IMR-90 (cell line): ENCODE results near the gene CEP68. TPM values are rescaled to one million over a fixed set of nuclear protein-coding genes. Genes with fewer than 3 reads are reported as not detected.

Experiments
- ATAC-seq: fragments of 200-7000 bp; cut with Tn5 transposase; 2 replicates; pipeline ENCODE4 v1.9.1; 2020; ENCODE audit warnings: low read depth, mild to moderate bottlenecking, moderate library complexity
- BruUV-seq: library from RNA; stranded (reverse); fragments of 400-500 nt; replicated peaks from 2 replicates; lab custom pipeline; 2021; lab: Mats Ljungman, UMichigan
- CTCF ChIA-PET: fragments of 300-600 bp; formaldehyde crosslinking; extraction: SDS; loops from one replicate; lab custom pipeline; 2021; ENCODE audit warnings: antibody characterized with exemption; lab: Yijun Ruan, JAX
- POLR2A ChIA-PET: fragments of 300-600 bp; sonication (Branson Sonifier 250); formaldehyde crosslinking; loops from one replicate; lab custom pipeline; 2022; ENCODE audit warnings: antibody characterized with exemption; ENCODE audit not compliant: unreplicated experiment; lab: Charles Lee
- DNase-seq: peaks from one replicate; pipeline ENCODE4 v3.0.0; 2013
- H2AFZ ChIP-seq: replicated peaks from 2 replicates; pipeline ENCODE3; 2013; ENCODE audit warnings: low read length, mild to moderate bottlenecking; ENCODE audit not compliant: poor library complexity
- H2AK5ac ChIP-seq: 2 replicates; pipeline ENCODE4 v1.6.1; 2013; ENCODE audit warnings: low read depth, low read length, inconsistent platforms
- H2AK9ac ChIP-seq: replicated peaks from 2 replicates; pipeline ENCODE3; 2013; ENCODE audit warnings: mild to moderate bottlenecking, low read depth, low read length, moderate library complexity; ENCODE audit not compliant: poor library complexity
- H2BK120ac ChIP-seq: 2 replicates; pipeline ENCODE4 v1.6.1; 2013; ENCODE audit warnings: low read depth, low read length, inconsistent platforms
- H2BK15ac ChIP-seq: 3 replicates; pipeline ENCODE4 v1.6.1; 2013; ENCODE audit warnings: low read depth, low read length, inconsistent platforms
- H2BK20ac ChIP-seq: 2 replicates; pipeline ENCODE4 v1.6.1; 2013; ENCODE audit warnings: low read depth, mild to moderate bottlenecking, inconsistent platforms, low read length, moderate library complexity
- H2BK5ac ChIP-seq: 2 replicates; pipeline ENCODE4 v1.6.1; 2013; ENCODE audit warnings: mild to moderate bottlenecking, low read depth, low read length, inconsistent platforms; ENCODE audit not compliant: poor library complexity, severe bottlenecking
- H3K14ac ChIP-seq: replicated peaks from 2 replicates; pipeline ENCODE4 v1.6.1; 2013; ENCODE audit warnings: low read depth, low read length, inconsistent platforms
- H3K18ac ChIP-seq: 2 replicates; pipeline ENCODE4 v1.6.1; 2013; ENCODE audit warnings: low read depth, low read length, control low read depth
- H3K23ac ChIP-seq: 2 replicates; pipeline ENCODE4 v1.6.1; 2013; ENCODE audit warnings: low read depth, low read length, inconsistent platforms
- H3K27ac ChIP-seq: 2 replicates; pipeline ENCODE4 v1.5.1; 2013; ENCODE audit warnings: mild to moderate bottlenecking, control low read depth, low read length; ENCODE audit not compliant: insufficient read depth
- H3K27me3 ChIP-seq: 2 replicates; pipeline ENCODE4 v1.6.1; 2013; ENCODE audit warnings: low read length; ENCODE audit not compliant: control insufficient read depth, insufficient read depth
- H3K36me3 ChIP-seq: 2 replicates; pipeline ENCODE4 v1.6.1; 2013; ENCODE audit warnings: low read length, mixed read lengths; ENCODE audit not compliant: control insufficient read depth, insufficient read depth
- H3K4ac ChIP-seq: 2 replicates; pipeline ENCODE4 v1.6.1; 2013; ENCODE audit warnings: low read depth, low read length, inconsistent platforms
- H3K4me1 ChIP-seq: 2 replicates; pipeline ENCODE4 v1.6.1; 2013; ENCODE audit warnings: low read length, mixed read lengths; ENCODE audit not compliant: control insufficient read depth, insufficient read depth
- H3K4me2 ChIP-seq: 2 replicates; pipeline ENCODE4 v1.6.1; 2013; ENCODE audit warnings: low read depth, mild to moderate bottlenecking, control low read depth, low read length, moderate library complexity
- H3K4me3 ChIP-seq: 2 replicates; pipeline ENCODE4 v1.5.1; 2013; ENCODE audit warnings: low read depth, mild to moderate bottlenecking, control low read depth, low read length, moderate library complexity; ENCODE audit not compliant: insufficient read depth
- H3K56ac ChIP-seq: 2 replicates; pipeline ENCODE4 v1.6.1; 2013; ENCODE audit warnings: low read length, inconsistent platforms; ENCODE audit not compliant: insufficient read depth; ENCODE audit errors: extremely low read depth
- H3K79me1 ChIP-seq, 2 experiments: 2 replicates each; pipeline ENCODE4 v1.6.1; 2013; ENCODE audit warnings: low read length in 2 of 2, inconsistent platforms in 1 of 2, low read depth in 1 of 2
- H3K9ac ChIP-seq: 2 replicates; pipeline ENCODE4 v1.6.1; 2013; ENCODE audit warnings: low read depth, low read length, control low read depth
- H3K9me1 ChIP-seq: 2 replicates; pipeline ENCODE4 v1.6.1; 2013; ENCODE audit warnings: low read length, inconsistent platforms; ENCODE audit not compliant: insufficient read depth
- H3K9me3 ChIP-seq: 2 replicates; pipeline ENCODE4 v1.6.1; 2013; ENCODE audit warnings: low read length; ENCODE audit not compliant: control insufficient read depth, insufficient read depth
- H4K20me1 ChIP-seq: 2 replicates; pipeline ENCODE4 v1.6.1; 2013; ENCODE audit warnings: low read length, inconsistent platforms; ENCODE audit not compliant: insufficient read depth
- H4K5ac ChIP-seq: 2 replicates; pipeline ENCODE4 v1.6.1; 2013; ENCODE audit warnings: mild to moderate bottlenecking, low read depth, low read length, control low read depth
- H4K8ac ChIP-seq, 2 experiments: 2 replicates each; pipeline ENCODE4 v1.6.1; 2013; ENCODE audit warnings: low read depth in 2 of 2, low read length in 2 of 2, control low read depth in 1 of 2, inconsistent platforms in 1 of 2
- H4K91ac ChIP-seq: 2 replicates; pipeline ENCODE4 v1.6.1; 2013; ENCODE audit warnings: low read depth, low read length, inconsistent platforms; ENCODE audit not compliant: insufficient read depth
- BHLHE40 ChIP-seq: fragments of 150-350 bp; IDR thresholded peaks from 2 replicates; pipeline ENCODE4 v1.6.1; 2016; ENCODE audit warnings: mild to moderate bottlenecking, low read depth, low read length
- CEBPB ChIP-seq: IDR thresholded peaks from 2 replicates; pipeline ENCODE4 v1.6.1; 2012; ENCODE audit warnings: low read depth, low read length, improper control_type of control experiment
- CHD1 ChIP-seq: IDR thresholded peaks from 2 replicates; pipeline ENCODE4 v1.6.1; 2012; ENCODE audit warnings: low read depth, low read length, improper control_type of control experiment
- FOS ChIP-seq: fragments of 150-350 bp; IDR thresholded peaks from 2 replicates; pipeline ENCODE4 v1.6.1; 2016; ENCODE audit warnings: low read depth, low read length
- MAFK ChIP-seq: IDR thresholded peaks from 2 replicates; pipeline ENCODE4 v1.6.1; 2012; ENCODE audit warnings: low read depth, low read length, improper control_type of control experiment
- MXI1 ChIP-seq: IDR thresholded peaks from 2 replicates; pipeline ENCODE4 v1.6.1; 2012; ENCODE audit warnings: low read depth, mild to moderate bottlenecking, low read length, moderate library complexity, borderline replicate concordance
- NFE2L2 ChIP-seq: fragments of 150-350 bp; IDR thresholded peaks from 2 replicates; pipeline ENCODE4 v1.6.1; 2016; ENCODE audit warnings: low read depth, mild to moderate bottlenecking, low read length
- POLR2A ChIP-seq: IDR thresholded peaks from 2 replicates; pipeline ENCODE4 v1.6.1; 2012; ENCODE audit warnings: mild to moderate bottlenecking, low read depth, low read length
- RAD21 ChIP-seq: IDR thresholded peaks from 2 replicates; pipeline ENCODE4 v1.6.1; 2012; ENCODE audit warnings: low read length, improper control_type of control experiment
- SMC3 ChIP-seq: fragments of 150-350 bp; IDR thresholded peaks from 2 replicates; pipeline ENCODE4 v1.6.1; 2016; ENCODE audit warnings: low read depth, mild to moderate bottlenecking, antibody characterized with exemption, low read length, moderate library complexity
- WGBS, 2 experiments: methylation state at CpG; one replicate each; pipeline versions ENCODE4 v1.1.5 to v1.1.7; 2013; ENCODE audit warnings: missing lambda C conversion rate in 2 of 2; ENCODE audit not compliant: insufficient read length in 1 of 2; ENCODE audit errors: extremely low coverage in 2 of 2; 5-methylcytosine and 5-hydroxymethylcytosine counted together
- dilution Hi-C: fragments of 300-500 bp; cut with HindIII; formaldehyde crosslinking; loops from one replicate; pipeline ENCODE4 v1.14.3; 2018; ENCODE audit warnings: low sequenced_read_pairs; ENCODE audit not compliant: unreplicated experiment
- in situ Hi-C: fragments of 300-500 bp; cut with MboI; formaldehyde crosslinking; loops from 3 replicates; pipeline ENCODE4 v1.14.3; 2019; ENCODE audit warnings: low sequenced_read_pairs, inconsistent platforms, mixed read lengths
- intact Hi-C: fragments of 100-400 bp; cut with micrococcal nuclease; formaldehyde crosslinking; loops from 2 replicates; pipeline ENCODE4 v1.10.0; 2022
- polyA plus RNA-seq, 3 experiments: library from polyadenylated mRNA; depleted of rRNA; stranded (reverse); fragments of >200 nt; gene quantifications; 2 replicates each; pipeline ENCODE4 v1.2.3, GENCODE V29; 2012; ENCODE audit warnings: low replicate concordance in 1 of 3
- total RNA-seq: library from RNA; depleted of rRNA; stranded (reverse); fragments of >200 nt; gene quantifications from 2 replicates; pipeline ENCODE4 v1.2.3, GENCODE V29; 2012
- TF ChIP-seq, protein P1 (sequence below): fragments of 150-350 bp; IDR thresholded peaks from 2 replicates; pipeline ENCODE4 v1.6.1; 2016; ENCODE audit warnings: low read depth, mild to moderate bottlenecking, low read length, moderate library complexity, borderline replicate concordance
- TF ChIP-seq, protein P2 (sequence below): fragments of 150-350 bp; IDR thresholded peaks from 2 replicates; pipeline ENCODE4 v1.6.1; 2017; ENCODE audit warnings: mild to moderate bottlenecking, antibody characterized with exemption, low read length, low read depth
- TF ChIP-seq, protein P3 (sequence below): conservative IDR thresholded peaks from 2 replicates; pipeline ENCODE4 v1.5.1; 2012; ENCODE audit warnings: mild to moderate bottlenecking, low read depth, low read length, improper control_type of control experiment

The CEP68 gene
- total and polyA plus RNA-seq, 2 of the 4 experiments (the other 2 are of a cell fraction) = 5.5 to 5.6 TPM

DNA sequence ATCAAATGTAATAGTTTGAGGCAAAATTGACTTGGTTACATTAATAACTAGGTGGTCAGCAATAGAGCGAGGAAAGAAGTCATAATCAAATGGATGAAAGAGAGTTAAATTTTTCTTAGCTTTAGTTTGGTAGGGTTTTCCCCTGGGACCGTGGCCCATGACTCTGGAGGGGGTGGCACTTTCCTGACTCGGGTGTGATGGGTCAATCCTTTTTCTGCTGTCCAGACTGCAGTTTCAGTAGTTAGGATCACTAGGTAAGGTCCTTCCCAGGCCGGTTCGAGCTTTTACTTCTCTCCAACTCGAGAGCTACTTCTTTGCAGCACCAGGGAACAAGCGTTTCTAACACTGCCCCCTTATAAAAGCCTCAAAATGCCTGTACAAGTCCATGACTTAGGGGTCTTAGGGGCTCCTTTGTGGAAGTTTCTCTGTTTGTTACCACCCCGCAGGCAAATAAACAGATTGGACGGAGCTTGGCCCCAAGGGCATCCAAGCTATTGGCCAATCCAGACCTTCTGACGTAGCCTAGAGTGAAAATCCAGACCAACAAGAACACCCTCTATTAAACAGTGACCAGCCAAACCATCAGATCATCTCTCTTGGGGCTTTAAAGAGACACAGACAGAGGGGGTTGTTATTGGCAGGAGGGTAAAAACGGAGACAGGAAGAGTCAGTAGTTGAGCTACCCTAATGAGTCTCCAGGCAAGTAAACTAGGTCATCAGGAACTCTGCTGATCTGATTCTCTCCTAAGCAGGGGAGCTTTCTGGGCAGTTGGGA is 9.4 kb upstream of the CEP68 start:
- Histone ChIP-seq H2AFZ (no peak overlapping the region), H2AK9ac (no peak overlapping the region), H2BK120ac (no peak overlapping the region), H4K20me1 (no peaks in the 10 kb centered on the region), H3K56ac (no peak overlapping the region), H3K14ac (no peak overlapping the region), H3K23ac (no peak overlapping the region), H4K5ac (no peak overlapping the region), H3K4me1 (no peaks in the 10 kb centered on the region), H3K36me3 (no peaks in the 10 kb centered on the region), H3K27me3 (peaks cover 6% of the 10 kb centered on the region), H2AK5ac (no peak overlapping the region), H4K91ac (no peak overlapping the region), H3K9me3 (peaks cover 6% of the 10 kb centered on the region), H3K27ac (no peak overlapping the region), H3K79me1 (no peaks in the 10 kb centered on the region), H2BK5ac (no peak overlapping the region), H4K8ac (no peak overlapping the region), H3K4me2 (no peak overlapping the region), H3K9me1 (0 out of 2 replicates have a peak, but pooled peaks cover 2% of the 10 kb centered on the region), H2BK20ac (no peak overlapping the region), H3K9ac (no peak overlapping the region), H3K4ac (no peak overlapping the region), H2BK15ac (no peak overlapping the region), H3K18ac (no peak overlapping the region), H3K4me3 (no peak overlapping the region)
- BruUV-seq = no TSS peak
- ATAC-seq = no peak
- in situ Hi-C loops (loop anchor here (10.0 to 25.0 kb wide), 2 partner anchors 452 to 710 kb away; no protein-coding TSS in a partner anchor), intact Hi-C loops (loop anchor here (10.0 kb wide), 1 partner anchor 402 kb away; no protein-coding TSS in a partner anchor), dilution Hi-C loops (no loop called here)
- CTCF ChIA-PET = interaction anchor here (1.2 kb wide), 1 partner anchor 101 kb away, joined by 4 read pairs; no protein-coding TSS in a partner anchor
- DNase-seq = no peak
- TF ChIP-seq RAD21 = no peak
- TF ChIP-seq, protein P1, sequence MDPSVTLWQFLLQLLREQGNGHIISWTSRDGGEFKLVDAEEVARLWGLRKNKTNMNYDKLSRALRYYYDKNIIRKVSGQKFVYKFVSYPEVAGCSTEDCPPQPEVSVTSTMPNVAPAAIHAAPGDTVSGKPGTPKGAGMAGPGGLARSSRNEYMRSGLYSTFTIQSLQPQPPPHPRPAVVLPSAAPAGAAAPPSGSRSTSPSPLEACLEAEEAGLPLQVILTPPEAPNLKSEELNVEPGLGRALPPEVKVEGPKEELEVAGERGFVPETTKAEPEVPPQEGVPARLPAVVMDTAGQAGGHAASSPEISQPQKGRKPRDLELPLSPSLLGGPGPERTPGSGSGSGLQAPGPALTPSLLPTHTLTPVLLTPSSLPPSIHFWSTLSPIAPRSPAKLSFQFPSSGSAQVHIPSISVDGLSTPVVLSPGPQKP = no peak
- no peak for TF ChIP-seq SMC3
- TF ChIP-seq, protein P2, sequence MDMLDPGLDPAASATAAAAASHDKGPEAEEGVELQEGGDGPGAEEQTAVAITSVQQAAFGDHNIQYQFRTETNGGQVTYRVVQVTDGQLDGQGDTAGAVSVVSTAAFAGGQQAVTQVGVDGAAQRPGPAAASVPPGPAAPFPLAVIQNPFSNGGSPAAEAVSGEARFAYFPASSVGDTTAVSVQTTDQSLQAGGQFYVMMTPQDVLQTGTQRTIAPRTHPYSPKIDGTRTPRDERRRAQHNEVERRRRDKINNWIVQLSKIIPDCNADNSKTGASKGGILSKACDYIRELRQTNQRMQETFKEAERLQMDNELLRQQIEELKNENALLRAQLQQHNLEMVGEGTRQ = no peak
- TF ChIP-seq MXI1 = no peak
- TF ChIP-seq BHLHE40 = no peak
- TF ChIP-seq MAFK = no peak
- no peak for TF ChIP-seq CEBPB
- TF ChIP-seq NFE2L2 = no peak
- no peak for TF ChIP-seq FOS
- no peak for TF ChIP-seq POLR2A
- TF ChIP-seq, protein P3, sequence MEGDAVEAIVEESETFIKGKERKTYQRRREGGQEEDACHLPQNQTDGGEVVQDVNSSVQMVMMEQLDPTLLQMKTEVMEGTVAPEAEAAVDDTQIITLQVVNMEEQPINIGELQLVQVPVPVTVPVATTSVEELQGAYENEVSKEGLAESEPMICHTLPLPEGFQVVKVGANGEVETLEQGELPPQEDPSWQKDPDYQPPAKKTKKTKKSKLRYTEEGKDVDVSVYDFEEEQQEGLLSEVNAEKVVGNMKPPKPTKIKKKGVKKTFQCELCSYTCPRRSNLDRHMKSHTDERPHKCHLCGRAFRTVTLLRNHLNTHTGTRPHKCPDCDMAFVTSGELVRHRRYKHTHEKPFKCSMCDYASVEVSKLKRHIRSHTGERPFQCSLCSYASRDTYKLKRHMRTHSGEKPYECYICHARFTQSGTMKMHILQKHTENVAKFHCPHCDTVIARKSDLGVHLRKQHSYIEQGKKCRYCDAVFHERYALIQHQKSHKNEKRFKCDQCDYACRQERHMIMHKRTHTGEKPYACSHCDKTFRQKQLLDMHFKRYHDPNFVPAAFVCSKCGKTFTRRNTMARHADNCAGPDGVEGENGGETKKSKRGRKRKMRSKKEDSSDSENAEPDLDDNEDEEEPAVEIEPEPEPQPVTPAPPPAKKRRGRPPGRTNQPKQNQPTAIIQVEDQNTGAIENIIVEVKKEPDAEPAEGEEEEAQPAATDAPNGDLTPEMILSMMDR = no peak
- TF ChIP-seq CHD1 = no peak
- POLR2A ChIA-PET = no interaction called here
- 70% methylated on average over 2 of the region's 11 CpGs; no CpG with 5 or more reads in 1 of the 2 experiments for WGBS, 2 experiments
